Osteoblast (primary cell): Measurements from ENCODE around the gene HAND1. TPM values are rescaled to one million over a fixed set of nuclear protein-coding genes. Genes with fewer than 3 reads are reported as not detected.

Source experiments
- DNase-seq: peaks from one replicate; pipeline ENCODE4 v3.0.0; 2011; ENCODE audit warnings: low spot score, mixed read lengths; ENCODE audit not compliant: insufficient read length; ENCODE audit errors: missing footprints
- H2AFZ ChIP-seq: 2 replicates; pipeline ENCODE4 v1.6.0; 2011; ENCODE audit warnings: mild to moderate bottlenecking, low read length
- H3K27ac ChIP-seq: 2 replicates; pipeline ENCODE4 v1.5.1; 2011; ENCODE audit warnings: mild to moderate bottlenecking, low read depth, low read length, moderate library complexity
- H3K27me3 ChIP-seq: 2 replicates; pipeline ENCODE4 v1.6.0; 2012; ENCODE audit warnings: mild to moderate bottlenecking, control low read depth, inconsistent platforms, low read length, moderate library complexity; ENCODE audit not compliant: insufficient read depth
- H3K36me3 ChIP-seq: 2 replicates; pipeline ENCODE4 v1.5.1; 2011; ENCODE audit warnings: mild to moderate bottlenecking, low read length, control low read depth, moderate library complexity; ENCODE audit not compliant: insufficient read depth
- H3K4me1 ChIP-seq: 2 replicates; pipeline ENCODE4 v1.5.1; 2011; ENCODE audit warnings: mild to moderate bottlenecking, low read length, control low read depth, moderate library complexity; ENCODE audit not compliant: insufficient read depth
- H3K4me2 ChIP-seq: 2 replicates; pipeline ENCODE4 v1.6.0; 2011; ENCODE audit warnings: mild to moderate bottlenecking, low read length; ENCODE audit not compliant: insufficient read depth
- H3K4me3 ChIP-seq: fragments of 200-600 bp; sonication (generic); 3 replicates; pipeline ENCODE4 v1.5.1; 2012; ENCODE audit warnings: mild to moderate bottlenecking, low read length, inconsistent platforms; ENCODE audit not compliant: insufficient read depth
- H3K79me2 ChIP-seq: 2 replicates; pipeline ENCODE4 v1.6.0; 2012; ENCODE audit warnings: mild to moderate bottlenecking, low read length, control low read depth, inconsistent platforms; ENCODE audit not compliant: insufficient read depth
- H3K9me3 ChIP-seq: 2 replicates; pipeline ENCODE4 v1.5.1; 2011; ENCODE audit warnings: low read depth, low read length, control low read depth
- H4K20me1 ChIP-seq: 2 replicates; pipeline ENCODE4 v1.6.0; 2012; ENCODE audit warnings: mild to moderate bottlenecking, low read length, control low read depth; ENCODE audit not compliant: insufficient read depth
- CTCF ChIP-seq: IDR thresholded peaks from 2 replicates; pipeline ENCODE4 v1.5.1; 2011; ENCODE audit warnings: mild to moderate bottlenecking, low read depth, low read length, moderate library complexity; ENCODE audit errors: extremely low read depth
- total RNA-seq: library from RNA; depleted of rRNA; stranded (reverse); fragments of >200 nt; gene quantifications from 2 replicates; pipeline ENCODE4 v1.2.3, GENCODE V29; 2012

HAND1 gene
- total RNA-seq, 1 donor = not detected

- H3K27me3 ChIP-seq = no peaks in the 10 kb centered on the region
- peak overlapping the region; percentile 62 for H3K27ac ChIP-seq
- H3K36me3 ChIP-seq = peaks cover 5% of the 10 kb centered on the region
- peak overlapping the region; percentile 95 for H3K4me2 ChIP-seq
- H4K20me1 ChIP-seq = peaks cover 18% of the 10 kb centered on the region
- H2AFZ ChIP-seq = peak overlapping the region; percentile 99
- H3K9me3 ChIP-seq = no peaks in the 10 kb centered on the region
- peak overlapping the region; percentile 97 for H3K4me3 ChIP-seq
- DNase-seq = peak; percentile 84
- TF ChIP-seq CTCF = no peak
- H3K79me2 ChIP-seq = peaks cover 40% of the 10 kb centered on the region
- H3K4me1 ChIP-seq = peaks cover 15% of the 10 kb centered on the region
These were observed 33.2 kb downstream of the HAND1 start for GRCh38 chr5:154444556-154445421.

GRCh38 chr5:154442801-154443200 lies 35.2 kb downstream of the HAND1 start:
- H4K20me1 ChIP-seq = peaks cover 9% of the 10 kb centered on the region
- peaks cover 21% of the 10 kb centered on the region for H3K79me2 ChIP-seq
- no peak overlapping the region for H3K4me3 ChIP-seq
- H3K4me1 ChIP-seq = peaks cover 15% of the 10 kb centered on the region
- no peak overlapping the region for H3K27ac ChIP-seq
- H3K9me3 ChIP-seq = no peaks in the 10 kb centered on the region
- no peak for DNase-seq
- H3K27me3 ChIP-seq = no peaks in the 10 kb centered on the region
- peaks cover 14% of the 10 kb centered on the region for H3K36me3 ChIP-seq
- TF ChIP-seq CTCF = no peak
- no peak overlapping the region for H2AFZ ChIP-seq
- H3K4me2 ChIP-seq = no peak overlapping the region

- Histone ChIP-seq H3K27ac (no peak overlapping the region), H3K79me2 (peaks cover 10% of the 10 kb centered on the region), H3K4me3 (no peak overlapping the region), H4K20me1 (no peaks in the 10 kb centered on the region), H3K36me3 (peaks cover 19% of the 10 kb centered on the region), H3K9me3 (no peaks in the 10 kb centered on the region), H3K4me1 (peaks cover 5% of the 10 kb centered on the region), H3K27me3 (no peaks in the 10 kb centered on the region), H3K4me2 (no peak overlapping the region), H2AFZ (no peak overlapping the region)
- no peak for TF ChIP-seq CTCF
- no peak for DNase-seq
These were observed 37.5 kb downstream of the HAND1 start for GRCh38 chr5:154440540-154440939.

GRCh38 chr5:154437281-154437965 lies 40.6 kb downstream of the HAND1 start:
- Histone ChIP-seq H3K27me3 (no peaks in the 10 kb centered on the region), H2AFZ (no peak overlapping the region), H3K4me3 (no peak overlapping the region), H3K36me3 (peaks cover 16% of the 10 kb centered on the region), H3K4me1 (no peaks in the 10 kb centered on the region), H3K4me2 (no peak overlapping the region), H4K20me1 (no peaks in the 10 kb centered on the region), H3K9me3 (no peaks in the 10 kb centered on the region), H3K27ac (no peak overlapping the region), H3K79me2 (no peaks in the 10 kb centered on the region)
- DNase-seq = no peak
- TF ChIP-seq CTCF = no peak
